ENCODE results near the gene PSD.

DNA sequence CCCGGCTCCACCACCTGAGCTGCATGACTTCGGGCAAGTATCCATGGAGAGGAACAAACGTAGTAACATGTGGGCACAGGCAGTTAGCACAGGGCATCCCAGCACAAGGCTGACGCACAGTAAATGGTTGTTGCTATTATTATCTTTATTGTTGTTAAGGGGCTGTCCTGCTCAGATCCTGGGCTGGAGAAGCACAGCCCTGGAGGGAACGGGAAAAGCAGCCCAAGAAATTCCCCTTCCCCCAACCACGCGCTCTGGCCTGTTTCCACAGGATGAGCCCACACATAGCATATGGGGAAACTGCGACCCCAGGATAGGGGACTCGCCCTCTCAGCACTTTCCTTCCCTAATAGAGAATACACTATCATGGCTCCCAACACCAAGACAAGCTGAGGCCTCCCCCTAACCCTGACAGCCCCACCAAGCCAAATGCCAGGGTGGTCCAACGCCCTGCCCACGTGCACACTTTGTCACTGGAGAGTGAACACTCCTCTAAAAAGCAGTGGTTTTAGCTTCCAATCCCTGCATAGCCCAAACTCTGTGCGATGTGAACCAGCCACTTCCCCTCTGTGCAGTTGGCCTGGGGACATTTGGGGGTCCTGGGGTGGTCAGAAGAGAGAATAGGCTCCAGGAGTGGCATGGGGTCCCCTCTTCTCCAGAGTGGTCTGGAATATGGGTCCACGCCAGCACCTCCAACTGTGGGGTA is 11.0 kb downstream of the PSD start:
- peak; percentile 50 to 89 for TF ChIP-seq POLR2AphosphoS5 (IDR thresholded peaks at IDR 0.05)
- TF ChIP-seq, protein P1, sequence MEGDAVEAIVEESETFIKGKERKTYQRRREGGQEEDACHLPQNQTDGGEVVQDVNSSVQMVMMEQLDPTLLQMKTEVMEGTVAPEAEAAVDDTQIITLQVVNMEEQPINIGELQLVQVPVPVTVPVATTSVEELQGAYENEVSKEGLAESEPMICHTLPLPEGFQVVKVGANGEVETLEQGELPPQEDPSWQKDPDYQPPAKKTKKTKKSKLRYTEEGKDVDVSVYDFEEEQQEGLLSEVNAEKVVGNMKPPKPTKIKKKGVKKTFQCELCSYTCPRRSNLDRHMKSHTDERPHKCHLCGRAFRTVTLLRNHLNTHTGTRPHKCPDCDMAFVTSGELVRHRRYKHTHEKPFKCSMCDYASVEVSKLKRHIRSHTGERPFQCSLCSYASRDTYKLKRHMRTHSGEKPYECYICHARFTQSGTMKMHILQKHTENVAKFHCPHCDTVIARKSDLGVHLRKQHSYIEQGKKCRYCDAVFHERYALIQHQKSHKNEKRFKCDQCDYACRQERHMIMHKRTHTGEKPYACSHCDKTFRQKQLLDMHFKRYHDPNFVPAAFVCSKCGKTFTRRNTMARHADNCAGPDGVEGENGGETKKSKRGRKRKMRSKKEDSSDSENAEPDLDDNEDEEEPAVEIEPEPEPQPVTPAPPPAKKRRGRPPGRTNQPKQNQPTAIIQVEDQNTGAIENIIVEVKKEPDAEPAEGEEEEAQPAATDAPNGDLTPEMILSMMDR (IDR thresholded peaks at IDR 0.05): no peak
